NCI-H1092 (cell line): ENCODE results near the gene SNX14.

Experiments
- DNase-seq: peaks from one replicate; lab custom pipeline; 2025; lab: John Stamatoyannopoulos, UW

SNX14 gene

DNA sequence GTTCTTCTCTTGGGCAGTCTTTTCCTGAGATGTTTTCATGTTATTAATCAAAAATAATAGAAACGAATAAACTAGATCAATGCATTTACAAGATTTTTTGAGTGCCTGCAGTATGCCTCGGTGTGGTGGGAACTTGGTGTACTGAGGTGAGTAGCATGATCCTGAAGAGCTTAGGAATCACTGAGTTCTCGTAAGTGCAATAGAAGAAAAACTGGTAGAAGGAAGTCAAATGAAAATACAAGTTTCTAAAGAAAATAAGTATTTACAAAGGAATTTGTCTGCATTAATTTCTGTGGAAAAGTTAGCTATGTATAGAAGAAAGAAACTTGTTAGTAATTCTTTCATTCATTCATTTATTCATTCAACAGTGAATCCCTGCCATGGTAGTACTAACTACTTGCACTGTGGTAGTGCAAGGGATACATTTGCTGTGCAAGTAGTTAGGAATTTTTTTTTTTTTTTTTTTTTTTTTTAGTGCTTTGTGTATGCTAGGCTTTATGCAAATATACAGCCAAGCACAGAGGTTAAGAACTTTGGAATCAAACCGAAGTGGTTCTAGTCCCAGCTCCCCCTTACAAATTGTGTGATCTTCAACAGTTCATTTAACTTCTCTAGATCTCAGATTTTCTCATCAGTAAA lies 129.9 kb downstream of the SNX14 start:
- no peak for DNase-seq

DNA sequence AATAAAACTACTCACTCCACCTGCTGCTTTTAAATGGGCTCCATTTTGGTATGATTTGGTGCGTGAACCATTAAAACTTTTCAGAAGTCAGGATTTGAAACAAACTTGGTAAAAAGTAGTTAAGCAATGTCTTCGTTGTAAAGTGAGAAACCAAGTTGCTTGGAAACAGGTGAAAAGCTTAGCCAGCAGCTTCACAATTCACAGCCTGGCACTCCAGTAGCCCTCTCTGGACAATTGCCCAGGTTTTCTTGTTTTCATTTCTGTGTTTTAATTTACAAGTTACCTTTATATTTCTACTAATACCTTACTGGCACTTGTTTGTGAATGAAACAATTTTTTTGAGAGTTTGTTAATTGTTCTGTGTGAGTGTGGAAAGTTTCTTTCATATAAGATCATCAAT lies 131.0 kb downstream of the SNX14 start:
- no peak for DNase-seq

DNA sequence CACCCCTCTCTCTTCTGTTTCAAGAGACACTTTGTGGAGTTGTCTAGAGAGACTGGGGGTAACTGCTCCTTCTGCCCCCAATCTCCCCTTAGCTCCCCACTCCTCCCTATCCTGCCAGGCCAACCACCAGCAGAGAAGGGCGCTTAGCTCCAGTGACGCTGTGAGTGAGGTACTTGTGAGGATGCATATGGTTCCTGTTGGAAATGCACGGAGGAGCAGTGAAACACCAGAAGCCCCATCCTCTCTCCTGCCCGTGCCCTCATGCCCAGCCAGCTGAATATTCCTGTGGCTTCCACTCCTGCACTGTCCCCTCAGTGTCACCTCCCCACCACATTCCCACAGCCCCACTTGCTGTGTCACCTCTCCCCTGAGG lies 131.9 kb downstream of the SNX14 start:
- DNase-seq: no peak

DNA sequence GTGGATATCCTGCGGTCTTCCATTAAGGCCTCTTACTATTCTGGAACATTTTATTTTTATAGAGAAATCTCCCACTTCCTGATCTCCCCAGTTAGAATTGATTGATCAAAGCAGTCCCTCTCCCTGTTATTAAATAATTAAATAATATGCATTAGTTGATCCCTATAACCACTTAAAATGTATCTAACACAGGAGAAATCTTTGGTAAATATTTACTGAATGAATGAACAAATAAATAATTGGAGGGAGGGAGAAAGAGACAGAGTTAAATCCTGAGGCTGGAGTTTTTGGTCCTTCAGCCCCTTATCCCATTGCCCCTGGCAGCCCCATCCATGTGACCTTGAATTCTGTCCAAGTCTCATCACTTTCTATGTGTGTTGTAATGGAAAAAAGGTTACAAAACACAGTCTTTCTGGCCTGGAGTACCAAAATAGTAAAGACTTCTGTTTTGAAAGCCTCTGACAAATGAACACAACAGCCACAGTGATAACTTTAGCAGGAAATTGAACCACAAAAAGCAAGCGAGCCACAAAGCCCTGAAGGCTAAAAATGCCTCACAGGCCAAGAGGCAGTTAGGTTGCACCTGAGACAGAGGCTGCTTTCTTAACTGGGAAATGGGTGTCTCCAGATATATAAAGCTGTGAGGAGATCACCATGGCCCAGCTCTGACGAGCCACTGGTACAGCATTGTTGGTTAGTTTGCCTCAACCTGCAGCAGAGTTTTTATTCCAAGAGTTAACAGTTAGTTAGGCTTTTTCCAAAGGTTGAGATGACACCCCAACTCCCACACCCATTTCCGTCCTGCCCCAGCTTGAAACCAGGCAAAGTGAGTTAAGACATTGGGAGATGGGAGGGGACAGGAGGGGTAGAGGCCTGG lies 132.5 kb downstream of the SNX14 start:
- DNase-seq: no peak

DNA sequence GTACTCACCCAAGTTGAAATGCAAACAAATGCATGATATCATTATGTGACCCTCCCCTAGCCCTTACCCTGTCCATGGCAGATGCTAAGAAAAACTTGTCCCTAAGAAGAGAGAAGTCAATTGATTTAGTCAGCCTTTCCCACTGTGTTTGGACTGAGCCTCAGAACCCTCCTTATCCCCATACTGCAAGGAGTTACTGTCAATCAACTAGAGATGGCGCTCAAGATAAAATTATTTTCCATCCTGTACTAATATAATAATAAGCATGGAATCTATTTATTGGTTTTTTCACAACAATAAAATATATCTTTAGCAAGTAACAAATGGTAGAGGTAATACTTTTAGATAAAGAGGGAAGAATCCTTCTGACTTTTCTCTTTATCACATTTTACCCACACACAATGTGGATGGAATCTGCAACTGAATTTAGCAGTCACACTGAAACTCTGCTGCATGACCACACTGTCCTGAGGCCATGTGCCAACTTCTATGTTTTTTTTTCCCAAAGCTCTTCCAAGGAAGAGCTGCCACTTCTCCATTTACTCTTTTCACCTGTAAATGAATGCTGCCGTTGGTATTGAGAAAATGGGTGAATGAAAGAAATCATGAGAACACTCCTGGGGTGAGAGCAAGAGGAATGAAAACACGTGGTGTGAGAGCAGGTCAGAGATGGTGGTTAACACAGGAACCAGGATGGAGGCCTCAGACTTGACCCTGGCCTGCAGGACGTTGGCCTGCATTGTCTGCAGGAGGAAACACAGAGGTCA lies 133.3 kb downstream of the SNX14 start:
- DNase-seq: no peak

DNA sequence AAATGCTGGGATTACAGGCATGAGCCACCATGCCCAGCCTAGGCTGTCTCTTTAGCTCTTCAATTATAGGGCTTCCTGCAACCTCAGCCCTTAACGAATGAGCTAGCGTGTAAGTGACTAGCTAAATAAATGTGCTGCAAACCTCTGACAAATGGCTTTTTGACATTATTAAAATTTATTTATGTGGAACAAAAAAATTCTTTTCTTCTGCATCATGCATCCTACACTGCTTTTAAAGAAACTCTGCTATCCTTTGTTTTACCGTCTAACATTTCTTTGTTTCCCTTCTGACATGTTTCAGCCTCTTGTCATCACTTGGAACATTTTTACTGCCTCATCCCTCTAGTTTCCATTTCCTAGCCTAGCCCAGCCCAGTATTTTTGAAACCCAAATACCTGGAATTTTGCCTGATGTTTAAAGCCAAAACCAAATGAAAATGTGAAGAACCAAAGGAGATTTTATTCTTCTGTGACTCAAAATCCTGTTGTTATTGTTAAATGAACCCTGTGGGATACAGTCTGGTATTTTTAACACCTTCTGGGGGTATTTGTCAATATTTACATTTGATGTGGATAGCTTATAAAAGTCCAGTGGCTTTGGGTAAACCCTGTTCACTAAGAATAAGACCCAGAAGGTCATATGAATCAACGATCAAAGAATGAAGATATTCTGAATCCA lies 134.3 kb downstream of the SNX14 start:
- DNase-seq: no peak

DNA sequence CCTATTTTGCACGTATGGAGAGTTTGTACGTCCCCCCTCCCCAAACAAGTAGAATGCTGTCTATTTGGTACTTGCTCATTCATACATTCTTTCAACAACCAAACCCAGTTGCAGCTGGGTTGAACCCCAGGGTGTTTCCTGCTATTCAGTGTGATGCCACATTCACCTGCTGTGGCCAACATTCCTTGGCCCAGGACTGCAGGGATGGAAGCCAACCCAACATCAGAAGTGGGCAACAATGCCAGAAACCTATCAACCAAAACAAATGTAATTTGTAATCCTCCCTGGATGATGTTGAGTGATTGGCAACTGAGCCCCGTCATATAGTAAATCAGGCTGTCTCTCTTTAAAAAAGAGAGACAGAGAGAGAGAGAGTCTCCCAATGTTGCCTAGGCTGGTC lies 134.9 kb downstream of the SNX14 start:
- DNase-seq: no peak

DNA sequence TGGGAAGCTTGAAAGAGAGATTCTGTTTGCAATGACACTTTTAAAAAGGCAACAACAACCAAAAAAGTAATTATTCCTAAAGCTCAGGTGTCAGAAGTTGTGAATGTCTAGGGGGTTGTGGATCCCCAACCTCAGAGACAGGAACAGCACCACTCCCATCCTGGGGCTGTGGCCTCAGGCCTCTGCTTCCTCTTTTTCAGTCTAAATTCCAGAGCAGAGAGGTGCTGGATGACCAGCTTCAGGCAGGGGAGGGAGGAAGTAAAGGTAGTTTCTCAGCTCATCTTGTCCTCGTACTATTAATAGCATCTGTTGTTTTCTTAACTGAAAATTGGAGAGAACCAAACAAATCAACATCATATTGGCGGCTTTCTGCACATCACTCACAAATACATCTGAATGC lies 135.5 kb downstream of the SNX14 start:
- no peak for DNase-seq

DNA sequence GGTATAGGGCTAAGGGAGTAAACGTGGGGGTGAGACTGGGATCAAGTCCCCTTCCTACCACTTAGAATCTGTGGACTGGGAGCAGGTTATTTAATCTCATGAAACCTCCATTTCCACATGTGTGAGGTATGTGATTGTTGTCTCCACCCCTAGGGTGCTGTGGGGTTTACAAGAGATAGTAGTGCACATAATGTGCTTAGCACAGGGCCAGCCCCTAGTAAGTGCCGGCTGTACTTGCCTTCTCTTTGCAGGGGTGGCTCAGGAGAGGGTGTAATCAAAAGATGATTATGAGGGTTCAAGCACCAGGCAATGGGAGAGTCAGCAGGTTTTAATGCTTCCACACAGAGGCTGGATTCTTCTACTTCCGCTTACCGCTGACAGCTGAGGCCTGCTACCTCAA lies 136.9 kb downstream of the SNX14 start:
- no peak for DNase-seq
